22Rv1 (cell line): ENCODE data around the gene FCAMR.

ENCODE experiments used
- H3K27ac ChIP-seq: fragments of 450-650 bp; 2 replicates; pipeline ENCODE4 v1.5.1; 2017
- ZFX ChIP-seq: fragments of 450-650 bp; IDR thresholded peaks from 2 replicates; pipeline ENCODE4 v1.6.1; 2017; ENCODE audit warnings: antibody characterized with exemption, borderline replicate concordance
- TF ChIP-seq, protein P1 (sequence below): fragments of 450-650 bp; IDR thresholded peaks from 2 replicates; pipeline ENCODE4 v1.5.1; 2017; ENCODE audit warnings: mild to moderate bottlenecking

Gene FCAMR

GRCh38 chr1:207014728-207015127, 44.5 kb upstream of the FCAMR start:
- H3K27ac ChIP-seq, result no peak overlapping the region
- no peak for TF ChIP-seq ZFX
- TF ChIP-seq, protein P1, sequence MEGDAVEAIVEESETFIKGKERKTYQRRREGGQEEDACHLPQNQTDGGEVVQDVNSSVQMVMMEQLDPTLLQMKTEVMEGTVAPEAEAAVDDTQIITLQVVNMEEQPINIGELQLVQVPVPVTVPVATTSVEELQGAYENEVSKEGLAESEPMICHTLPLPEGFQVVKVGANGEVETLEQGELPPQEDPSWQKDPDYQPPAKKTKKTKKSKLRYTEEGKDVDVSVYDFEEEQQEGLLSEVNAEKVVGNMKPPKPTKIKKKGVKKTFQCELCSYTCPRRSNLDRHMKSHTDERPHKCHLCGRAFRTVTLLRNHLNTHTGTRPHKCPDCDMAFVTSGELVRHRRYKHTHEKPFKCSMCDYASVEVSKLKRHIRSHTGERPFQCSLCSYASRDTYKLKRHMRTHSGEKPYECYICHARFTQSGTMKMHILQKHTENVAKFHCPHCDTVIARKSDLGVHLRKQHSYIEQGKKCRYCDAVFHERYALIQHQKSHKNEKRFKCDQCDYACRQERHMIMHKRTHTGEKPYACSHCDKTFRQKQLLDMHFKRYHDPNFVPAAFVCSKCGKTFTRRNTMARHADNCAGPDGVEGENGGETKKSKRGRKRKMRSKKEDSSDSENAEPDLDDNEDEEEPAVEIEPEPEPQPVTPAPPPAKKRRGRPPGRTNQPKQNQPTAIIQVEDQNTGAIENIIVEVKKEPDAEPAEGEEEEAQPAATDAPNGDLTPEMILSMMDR, result no peak

GRCh38 chr1:207013321-207014085, 43.2 kb upstream of the FCAMR start:
- H3K27ac ChIP-seq, result no peak overlapping the region
- TF ChIP-seq, protein P1, result no peak
- TF ChIP-seq ZFX, result no peak

GRCh38 chr1:207010726-207011125, 40.5 kb upstream of the FCAMR start:
- peak overlapping the region; percentile 85 for H3K27ac ChIP-seq
- TF ChIP-seq, protein P1, result no peak
- TF ChIP-seq ZFX, result no peak

DNA sequence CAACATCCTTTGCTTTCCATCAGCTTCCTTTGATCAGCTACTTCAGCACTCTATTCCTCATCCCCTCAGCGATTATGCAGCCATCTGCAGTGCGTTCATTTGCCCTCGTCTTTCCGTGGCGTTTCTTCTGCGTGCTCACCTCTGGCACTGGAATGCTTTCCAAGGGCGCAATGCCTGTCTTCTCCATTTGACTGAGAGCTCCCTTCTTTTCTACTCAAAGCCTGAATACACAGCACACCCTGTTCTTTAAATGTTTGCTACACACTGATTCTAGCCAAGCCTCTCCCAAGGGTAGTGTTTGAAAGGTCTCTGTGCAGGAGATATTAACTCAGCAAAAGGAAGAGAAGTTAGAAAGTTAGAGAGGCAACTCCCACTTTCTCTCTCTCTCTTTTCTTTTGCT, 39.7 kb upstream of the FCAMR start:
- peak overlapping the region; percentile 85 for H3K27ac ChIP-seq
- no peak for TF ChIP-seq ZFX
- TF ChIP-seq, protein P1, result no peak

DNA sequence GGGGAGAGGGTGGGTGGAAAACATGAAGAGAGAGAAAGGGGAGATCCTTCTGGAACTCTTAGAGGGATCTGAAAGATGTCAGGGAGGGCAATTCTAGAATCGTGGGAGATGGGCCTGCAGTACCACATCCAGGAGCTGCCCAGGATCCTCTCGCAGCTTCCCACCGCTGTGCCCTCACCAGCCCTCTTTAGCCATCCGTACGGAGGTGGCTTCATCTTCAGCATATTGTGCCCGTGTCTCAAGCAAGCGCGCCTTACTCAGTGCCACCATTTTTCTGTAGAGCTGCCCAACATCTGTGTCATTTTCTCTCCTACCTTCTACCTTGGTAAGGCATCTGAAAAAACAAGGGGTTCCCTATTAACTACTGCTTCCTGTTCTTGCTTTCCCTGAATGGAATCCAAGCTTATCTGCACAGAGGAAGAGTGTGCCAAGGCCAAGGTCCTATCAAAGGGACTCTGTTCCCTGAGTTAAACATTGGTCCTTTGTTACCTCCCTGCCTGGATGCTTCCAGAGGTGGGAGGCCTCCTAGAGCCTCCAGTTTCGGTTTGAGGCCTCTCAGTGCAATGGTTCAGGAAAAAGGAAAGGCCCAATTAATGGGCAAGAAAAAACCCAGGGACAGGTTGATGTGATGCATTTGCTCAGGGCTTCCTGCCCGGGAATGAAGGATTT, 39.1 kb upstream of the FCAMR start:
- no peak for TF ChIP-seq ZFX
- TF ChIP-seq, protein P1, result no peak
- H3K27ac ChIP-seq, result peak overlapping the region; percentile 85

DNA sequence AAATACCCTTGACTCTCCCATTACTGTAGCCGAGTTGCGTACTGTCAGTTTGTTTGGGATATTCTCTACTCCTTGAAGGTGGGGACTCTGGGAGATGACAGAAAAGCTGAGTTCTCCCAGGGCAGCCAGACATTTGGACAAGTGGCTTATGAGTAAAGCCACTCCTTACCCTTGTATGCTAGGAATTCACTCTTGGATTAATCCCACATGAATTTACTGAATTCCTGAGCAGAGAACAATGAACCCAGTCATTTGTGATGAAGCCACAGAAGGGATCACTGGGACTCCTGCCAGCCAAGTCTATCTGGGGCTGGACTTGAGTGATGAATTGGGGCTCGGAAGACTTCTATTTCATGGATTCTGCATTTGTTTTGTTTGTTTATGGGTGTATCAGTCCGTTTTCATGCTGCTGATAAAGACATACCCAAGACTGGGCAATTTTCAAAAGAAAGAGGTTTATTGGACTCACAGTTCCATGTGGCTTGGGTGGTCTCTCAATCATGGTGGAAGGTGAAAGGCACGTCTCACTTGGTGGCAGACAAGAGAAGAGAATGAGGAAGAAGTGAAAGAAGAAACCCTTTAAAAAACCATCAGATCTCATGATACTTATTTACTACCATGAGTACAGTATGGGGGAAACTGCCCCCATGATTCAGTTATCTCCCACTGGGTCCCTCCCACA, 37.2 kb upstream of the FCAMR start:
- TF ChIP-seq ZFX, result no peak
- TF ChIP-seq, protein P1, result no peak
- H3K27ac ChIP-seq, result peak overlapping the region; percentile 97
